Mucosa of rectum (tissue), 2 donors: ENCODE data around the gene UTP4.

Experiments
- H3K27ac ChIP-seq, 2 donors: one replicate each; pipeline ENCODE4 v1.7.0; 2013; ENCODE audit warnings: inconsistent platforms in 2 of 2, low read depth in 2 of 2, low read length in 2 of 2
- H3K27me3 ChIP-seq, 2 donors: one replicate each; pipeline ENCODE4 v1.7.0; 2013; ENCODE audit warnings: low read length in 2 of 2; ENCODE audit not compliant: control insufficient read depth in 2 of 2, insufficient read depth in 2 of 2
- H3K36me3 ChIP-seq, 2 donors: one replicate each; pipeline ENCODE4 v1.7.0; 2013; ENCODE audit warnings: low read length in 2 of 2; ENCODE audit not compliant: control insufficient read depth in 2 of 2, insufficient read depth in 2 of 2
- H3K4me1 ChIP-seq, 2 donors: one replicate each; pipeline ENCODE4 v1.7.0; 2013; ENCODE audit warnings: low read length in 2 of 2, mild to moderate bottlenecking in 1 of 2; ENCODE audit not compliant: control insufficient read depth in 2 of 2, insufficient read depth in 2 of 2
- H3K4me3 ChIP-seq, 2 donors: one replicate each; pipeline ENCODE4 v1.7.0; 2013; ENCODE audit warnings: low read length in 2 of 2
- H3K9ac ChIP-seq, 2 donors: one replicate each; pipeline ENCODE4 v1.7.0; 2013; ENCODE audit warnings: low read length in 2 of 2, low read depth in 1 of 2, mild to moderate bottlenecking in 1 of 2
- H3K9me3 ChIP-seq, 2 donors: one replicate each; pipeline ENCODE4 v1.7.0; 2013; ENCODE audit warnings: low read length in 2 of 2; ENCODE audit not compliant: control insufficient read depth in 2 of 2
- donor health status: healthy.
- donor health status: Normal muscosa, but diverticular disease.

UTP4 gene

DNA sequence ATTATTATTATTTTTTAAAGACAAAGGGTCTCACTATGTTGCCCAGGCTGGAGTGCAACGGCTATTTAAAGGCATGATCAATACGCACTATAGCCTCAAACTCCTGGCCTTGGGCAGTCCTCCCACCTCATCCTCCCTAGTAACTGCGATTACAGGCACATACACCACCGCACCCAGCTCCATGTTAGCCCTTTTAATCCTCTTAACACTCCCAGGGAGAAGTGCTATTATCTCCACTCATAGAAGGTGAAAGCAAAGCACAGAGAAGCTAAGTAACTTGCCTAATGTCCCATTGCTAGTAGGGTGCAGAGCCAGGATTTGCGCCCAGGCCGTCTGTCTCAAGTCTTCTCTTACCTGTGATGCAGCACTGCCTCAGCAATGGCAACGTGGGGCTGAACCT lies 22.0 kb upstream of the UTP4 start:
- Histone ChIP-seq H3K27ac (no peak overlapping the region), H3K9me3 (no peaks in the 10 kb centered on the region), H3K4me1 (peaks cover 19 to 24% of the 10 kb centered on the region in 2 donors), H3K4me3 (no peak overlapping the region), H3K27me3 (peaks cover 3 to 4% of the 10 kb centered on the region in 2 donors), H3K36me3 (peaks cover 15 to 45% of the 10 kb centered on the region in 2 donors), H3K9ac (no peak overlapping the region)

GRCh38 chr16:69111216-69111875 lies 21.1 kb upstream of the UTP4 start:
- Histone ChIP-seq H3K36me3 (peaks cover 15 to 53% of the 10 kb centered on the region in 2 donors), H3K4me1 (peaks cover 15 to 21% of the 10 kb centered on the region in 2 donors), H3K4me3 (no peak overlapping the region), H3K27me3 (peaks cover 0 to 4% of the 10 kb centered on the region in 2 donors), H3K9ac (no peak overlapping the region), H3K9me3 (no peaks in the 10 kb centered on the region), H3K27ac (no peak overlapping the region)

DNA sequence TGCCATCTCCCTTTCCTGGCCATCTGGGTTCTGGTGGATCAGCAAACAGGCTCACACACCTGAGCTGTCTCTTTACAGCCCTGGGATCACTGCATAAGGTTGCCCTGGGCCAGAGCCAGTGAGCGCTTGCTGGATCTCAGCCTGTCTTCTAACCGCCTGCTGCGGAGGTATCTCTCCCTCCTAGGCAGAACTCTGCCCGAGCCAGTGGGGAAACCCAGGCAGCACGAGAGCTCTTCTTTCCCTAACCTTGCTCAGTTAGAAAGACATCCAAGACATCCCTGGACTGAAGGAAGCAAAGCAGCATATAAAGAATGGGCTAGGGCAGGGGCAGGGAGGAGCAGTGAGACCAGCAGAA lies 20.6 kb upstream of the UTP4 start:
- Histone ChIP-seq H3K27me3 (peaks cover 0 to 4% of the 10 kb centered on the region in 2 donors), H3K9ac (no peak overlapping the region), H3K27ac (no peak overlapping the region), H3K4me3 (no peak overlapping the region), H3K4me1 (peaks cover 11 to 16% of the 10 kb centered on the region in 2 donors), H3K36me3 (peaks cover 18 to 58% of the 10 kb centered on the region in 2 donors), H3K9me3 (no peaks in the 10 kb centered on the region)

DNA sequence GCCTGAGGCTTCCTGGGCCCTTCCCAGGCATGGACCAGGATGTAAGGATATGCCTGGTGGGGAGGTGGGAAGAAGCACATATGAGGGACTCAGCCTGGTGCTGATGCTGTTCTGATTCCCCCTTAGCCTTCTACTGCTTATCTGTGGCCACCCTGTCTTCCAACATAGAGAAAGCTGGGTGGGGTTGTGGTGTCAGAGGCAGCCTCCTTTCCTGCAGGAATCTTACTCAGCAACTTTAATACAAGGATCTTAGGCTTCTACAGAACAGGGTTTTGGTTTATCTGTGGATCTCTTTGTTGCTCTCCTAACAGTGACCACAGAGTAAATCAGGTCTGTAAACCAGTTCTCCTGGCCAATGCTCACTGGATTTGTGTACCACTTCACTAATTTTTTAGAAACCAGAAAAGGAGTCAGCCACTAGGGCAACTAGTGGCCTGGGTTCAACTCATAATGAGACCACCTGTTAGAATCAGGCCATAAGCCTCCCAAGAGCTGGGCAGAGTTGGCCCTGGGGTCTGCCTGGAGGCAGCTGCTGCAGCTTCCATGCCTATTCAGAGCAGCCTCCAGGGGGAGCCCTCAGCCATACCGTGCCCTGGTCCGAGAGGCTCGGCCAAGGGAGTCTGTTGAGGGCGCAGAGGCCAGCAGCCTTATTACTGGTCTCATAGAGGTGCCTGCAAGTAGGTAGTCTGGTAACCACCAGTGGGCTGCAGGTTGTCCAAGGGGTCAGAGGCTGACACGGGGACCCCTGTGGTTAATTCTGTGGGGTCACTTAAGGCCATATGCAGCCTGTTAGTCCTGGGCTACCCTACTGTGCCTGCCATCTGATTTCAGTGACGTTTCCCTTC lies 19.9 kb upstream of the UTP4 start:
- H3K27me3 ChIP-seq, result peaks cover 0 to 4% of the 10 kb centered on the region in 2 donors
- peaks cover 4 to 10% of the 10 kb centered on the region in 2 donors for H3K4me1 ChIP-seq
- H3K9me3 ChIP-seq, result no peaks in the 10 kb centered on the region
- H3K9ac ChIP-seq, result no peak overlapping the region
- H3K36me3 ChIP-seq, result peaks cover 19 to 63% of the 10 kb centered on the region in 2 donors
- H3K27ac ChIP-seq, result no peak overlapping the region
- no peak overlapping the region for H3K4me3 ChIP-seq

- Histone ChIP-seq H3K4me3 (no peak overlapping the region), H3K9me3 (no peaks in the 10 kb centered on the region), H3K36me3 (peaks cover 26 to 70% of the 10 kb centered on the region in 2 donors), H3K9ac (no peak overlapping the region), H3K27ac (no peak overlapping the region), H3K27me3 (peaks cover 0 to 3% of the 10 kb centered on the region in 2 donors), H3K4me1 (peaks cover 0 to 3% of the 10 kb centered on the region in 2 donors)
Measured at GRCh38 chr16:69113216-69113615, 19.2 kb upstream of the UTP4 start.

DNA sequence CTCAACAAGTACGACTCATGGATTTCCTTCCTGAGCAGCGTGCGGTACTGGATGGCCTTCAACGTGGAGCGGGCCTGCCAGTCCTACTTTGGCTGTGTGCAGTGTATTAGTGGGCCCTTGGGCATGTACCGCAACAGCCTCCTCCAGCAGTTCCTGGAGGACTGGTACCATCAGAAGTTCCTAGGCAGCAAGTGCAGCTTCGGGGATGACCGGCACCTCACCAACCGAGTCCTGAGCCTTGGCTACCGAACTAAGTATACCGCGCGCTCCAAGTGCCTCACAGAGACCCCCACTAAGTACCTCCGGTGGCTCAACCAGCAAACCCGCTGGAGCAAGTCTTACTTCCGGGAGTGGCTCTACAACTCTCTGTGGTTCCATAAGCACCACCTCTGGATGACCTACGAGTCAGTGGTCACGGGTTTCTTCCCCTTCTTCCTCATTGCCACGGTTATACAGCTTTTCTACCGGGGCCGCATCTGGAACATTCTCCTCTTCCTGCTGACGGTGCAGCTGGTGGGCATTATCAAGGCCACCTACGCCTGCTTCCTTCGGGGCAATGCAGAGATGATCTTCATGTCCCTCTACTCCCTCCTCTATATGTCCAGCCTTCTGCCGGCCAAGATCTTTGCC lies 18.0 kb upstream of the UTP4 start:
- no peak overlapping the region for H3K4me3 ChIP-seq
- H3K4me1 ChIP-seq, result no peaks in the 10 kb centered on the region
- H3K27ac ChIP-seq, result no peak overlapping the region
- no peak overlapping the region for H3K9ac ChIP-seq
- H3K27me3 ChIP-seq, result no peaks in the 10 kb centered on the region
- peaks cover 34 to 74% of the 10 kb centered on the region in 2 donors for H3K36me3 ChIP-seq
- no peaks in the 10 kb centered on the region for H3K9me3 ChIP-seq

GRCh38 chr16:69114976-69115355 lies 17.5 kb upstream of the UTP4 start:
- Histone ChIP-seq H3K9me3 (no peaks in the 10 kb centered on the region), H3K36me3 (peaks cover 30 to 74% of the 10 kb centered on the region in 2 donors), H3K27me3 (no peaks in the 10 kb centered on the region), H3K4me1 (no peaks in the 10 kb centered on the region), H3K27ac (no peak overlapping the region), H3K9ac (no peak overlapping the region), H3K4me3 (no peak overlapping the region)

- Histone ChIP-seq H3K4me1 (no peaks in the 10 kb centered on the region), H3K27me3 (no peaks in the 10 kb centered on the region), H3K9ac (no peak overlapping the region), H3K4me3 (no peak overlapping the region), H3K9me3 (no peaks in the 10 kb centered on the region), H3K27ac (no peak overlapping the region), H3K36me3 (peaks cover 30 to 76% of the 10 kb centered on the region in 2 donors)
Measured at GRCh38 chr16:69115361-69115760, 17.1 kb upstream of the UTP4 start.

DNA sequence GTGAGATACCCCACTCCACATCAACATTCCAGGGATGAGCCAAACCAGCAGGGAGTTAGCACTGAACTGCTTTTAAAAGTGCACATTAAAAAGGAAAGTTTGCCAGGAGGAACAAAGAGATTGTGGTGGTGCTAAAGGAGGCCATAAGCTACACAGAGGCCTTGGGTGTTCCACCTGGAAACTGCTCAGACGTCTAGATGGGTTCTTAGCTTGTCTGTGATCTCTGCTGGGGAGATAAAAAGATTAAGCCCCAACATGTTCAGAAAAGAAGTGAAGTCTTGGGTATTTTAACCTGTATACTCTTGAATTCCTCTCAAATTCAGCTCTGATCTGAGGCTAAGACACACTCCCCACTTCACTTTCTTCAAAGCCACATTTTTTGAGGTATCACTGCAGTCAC lies 16.6 kb upstream of the UTP4 start:
- Histone ChIP-seq H3K27me3 (no peaks in the 10 kb centered on the region), H3K4me1 (no peaks in the 10 kb centered on the region), H3K27ac (no peak overlapping the region), H3K4me3 (no peak overlapping the region), H3K36me3 (peaks cover 34 to 77% of the 10 kb centered on the region in 2 donors), H3K9me3 (no peaks in the 10 kb centered on the region), H3K9ac (no peak overlapping the region)

DNA sequence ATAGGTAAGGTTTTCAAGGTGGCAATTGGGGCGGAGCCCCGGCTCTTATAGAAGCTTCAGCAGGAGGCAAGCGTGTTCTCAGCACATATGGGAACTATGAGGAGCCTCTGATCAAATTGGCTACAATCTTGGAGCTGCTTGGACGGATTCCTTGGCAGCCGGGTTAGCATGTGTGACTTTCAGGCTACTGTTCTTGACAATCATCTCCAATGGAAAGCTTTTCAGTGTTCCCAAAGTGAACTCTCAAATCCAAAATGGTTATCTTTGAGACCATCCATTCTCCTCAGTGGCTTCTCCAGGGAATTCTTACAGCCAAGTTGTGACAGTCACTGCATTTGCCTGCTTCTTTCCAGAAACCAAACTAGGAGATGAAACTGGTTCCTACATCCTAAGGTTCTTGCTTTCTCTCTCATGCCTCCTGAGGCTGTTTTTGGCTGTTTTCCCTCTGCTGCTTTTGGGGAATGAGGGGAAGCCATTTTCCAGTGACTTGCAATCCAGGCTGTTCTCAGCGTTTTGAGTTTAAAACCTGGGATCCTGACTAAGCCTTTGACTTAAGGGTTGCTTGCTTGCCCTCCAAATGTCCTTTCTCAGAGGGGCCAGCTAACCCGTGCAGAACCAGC lies 16.1 kb upstream of the UTP4 start:
- H3K4me3 ChIP-seq, result no peak overlapping the region
- H3K36me3 ChIP-seq, result peaks cover 36 to 79% of the 10 kb centered on the region in 2 donors
- H3K9me3 ChIP-seq, result no peaks in the 10 kb centered on the region
- no peaks in the 10 kb centered on the region for H3K4me1 ChIP-seq
- no peak overlapping the region for H3K9ac ChIP-seq
- H3K27ac ChIP-seq, result no peak overlapping the region
- H3K27me3 ChIP-seq, result no peaks in the 10 kb centered on the region
